ENCODE measurements around the gene GET4. TPM values are rescaled to one million over a fixed set of nuclear protein-coding genes. Genes with fewer than 3 reads are reported as not detected.

Gene GET4
- total and polyA plus RNA-seq, 10 of the 15 experiments (the other 5 are each of a cell fraction or from before 2014, with no cell fraction given) = 0.66 to 73.8 (median 34.0) TPM

GRCh38 chr7:879093-879492, 2.7 kb downstream of the GET4 start:
- intact Hi-C loops (cut with micrococcal nuclease; ENCODE audit: unreplicated experiment) (loop anchor here (10.0 kb wide), 1 partner anchor 354 kb away; no protein-coding TSS in a partner anchor), in situ Hi-C loops (cut with MboI) (no loop called here)
- CTCF ChIA-PET = interaction anchor here (0.9 kb wide), 1 partner anchor 297 kb away, joined by 3 read pairs; no protein-coding TSS in a partner anchor
- H3K27ac ChIP-seq (ENCODE audit: control insufficient read depth, insufficient read depth) = no peak overlapping the region
- BruUV-seq (replicated peaks) = no TSS peak
- WGBS (ENCODE audit: insufficient coverage, insufficient replicate concordance, low lambda C conversion rate, missing lambda C conversion rate) = 95% methylated on average over 15 of the region's 15 CpGs
- no peaks in the 10 kb centered on the region; the same call in 2 of the 3 replicates for H3K9me3 ChIP-seq (replicated peaks; ENCODE audit: control insufficient read depth, insufficient read depth, low read length)
- TF ChIP-seq RCOR1 (conservative IDR thresholded peaks at IDR 0.05; ENCODE audit: low read depth, low read length) = no peak
- TF ChIP-seq JUNB (IDR thresholded peaks at IDR 0.05) = no peak
- no peak for TF ChIP-seq CEBPB (IDR thresholded peaks at IDR 0.05; ENCODE audit: borderline replicate concordance in 1 of 2, low read depth in 2 of 2, low read length in 2 of 2)
- TF ChIP-seq LARP7 (IDR thresholded peaks at IDR 0.05) = no peak
- no peak for TF ChIP-seq SMAD1 (IDR thresholded peaks at IDR 0.05; ENCODE audit: low read depth, partially characterized antibody)
- TF ChIP-seq SUPT20H (IDR thresholded peaks at IDR 0.05; ENCODE audit: borderline replicate concordance, control insufficient read depth, low read depth, low read length) = no peak
- TF ChIP-seq, protein P1, sequence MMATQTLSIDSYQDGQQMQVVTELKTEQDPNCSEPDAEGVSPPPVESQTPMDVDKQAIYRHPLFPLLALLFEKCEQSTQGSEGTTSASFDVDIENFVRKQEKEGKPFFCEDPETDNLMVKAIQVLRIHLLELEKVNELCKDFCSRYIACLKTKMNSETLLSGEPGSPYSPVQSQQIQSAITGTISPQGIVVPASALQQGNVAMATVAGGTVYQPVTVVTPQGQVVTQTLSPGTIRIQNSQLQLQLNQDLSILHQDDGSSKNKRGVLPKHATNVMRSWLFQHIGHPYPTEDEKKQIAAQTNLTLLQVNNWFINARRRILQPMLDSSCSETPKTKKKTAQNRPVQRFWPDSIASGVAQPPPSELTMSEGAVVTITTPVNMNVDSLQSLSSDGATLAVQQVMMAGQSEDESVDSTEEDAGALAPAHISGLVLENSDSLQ (IDR thresholded peaks at IDR 0.05) = no peak
- TF ChIP-seq ZNF622 (IDR thresholded peaks at IDR 0.05) = no peak
- TF ChIP-seq EZH2 (IDR thresholded peaks at IDR 0.05; ENCODE audit: borderline replicate concordance, control insufficient read depth, low read depth, low read length) = no peak
- TF ChIP-seq MYC (IDR thresholded peaks at IDR 0.05; ENCODE audit: insufficient read depth, insufficient read length, insufficient replicate concordance, low read length, severe bottlenecking) = no peak
- TF ChIP-seq JUND (IDR thresholded peaks at IDR 0.05; ENCODE audit: low read depth, low read length) = no peak
- DNase-seq (ENCODE audit: low read depth, low spot score) (no peak), ATAC-seq (no peak), FAIRE-seq (no peak)
- H4K20me1 ChIP-seq (ENCODE audit: control insufficient read depth, insufficient read depth) = peaks cover 3% of the 10 kb centered on the region; the same call in 1 of the 2 replicates
- no peaks in the 10 kb centered on the region for H3K27me3 ChIP-seq (replicated peaks in 1 of 2; ENCODE audit: control insufficient read depth in 2 of 2, insufficient read depth in 2 of 2, low read length in 1 of 2)
- SMC1A ChIA-PET (ENCODE audit: uncharacterized antibody, unreplicated experiment) = no interaction called here
- no peaks in the 10 kb centered on the region for H3K4me1 ChIP-seq (ENCODE audit: control insufficient read depth, insufficient read depth, low read length)
- H3K4me2 ChIP-seq (ENCODE audit: control insufficient read depth, insufficient read depth) = no peak overlapping the region
- no peak overlapping the region for H3K9ac ChIP-seq (ENCODE audit: control insufficient read depth, insufficient read depth, low read length)
- RAD21 ChIA-PET (ENCODE audit: unreplicated experiment) = no interaction called here
- peaks cover 0 to 3% of the 10 kb centered on the region in 2 experiments; a peak in 3 of 4 replicates for H3K36me3 ChIP-seq (ENCODE audit: control insufficient read depth in 2 of 2, insufficient read depth in 2 of 2, low read length in 1 of 2)
- peaks cover 48% of the 10 kb centered on the region for H3K79me2 ChIP-seq (ENCODE audit: control insufficient read depth, insufficient read depth, low read length)
- peak overlapping the region; percentile 22; the same call in 1 of the 2 replicates for H3K4me3 ChIP-seq
- no peak overlapping the region for H2AFZ ChIP-seq (ENCODE audit: control insufficient read depth, low read depth, low read length)
- POLR2A ChIA-PET = no interaction called here
